ENCODE data around the gene CDK18. TPM values are rescaled to one million over a fixed set of nuclear protein-coding genes. Genes with fewer than 3 reads are reported as not detected.

The CDK18 gene
- total and polyA plus RNA-seq, 9 of the 15 experiments (the other 6 are each of a cell fraction or from before 2014, with no cell fraction given): 0.05 to 0.69 (median 0.17) TPM; not detected in 2

- TF ChIP-seq MGA (IDR thresholded peaks at IDR 0.05): no peak
- peak; percentile 79 for TF ChIP-seq SMC3 (conservative IDR thresholded peaks at IDR 0.05; ENCODE audit: insufficient read depth, low read depth, low read length)
- TF ChIP-seq ZC3H4 (CRISPR knock-in tag; IDR thresholded peaks at IDR 0.05; ENCODE audit: borderline replicate concordance): no peak
- peak; percentile 15; the same call in 1 of the 2 replicates for TF ChIP-seq STAG1 (CRISPR knock-in tag; IDR thresholded peaks at IDR 0.05; ENCODE audit: borderline replicate concordance)
- TF ChIP-seq MCM5 (IDR thresholded peaks at IDR 0.05; ENCODE audit: low read depth): no peak
- TF ChIP-seq MYBL2 (IDR thresholded peaks at IDR 0.05; ENCODE audit: low read depth): no peak
- no peak for TF ChIP-seq MYBL2 (CRISPR knock-in tag; IDR thresholded peaks at IDR 0.05; ENCODE audit: borderline replicate concordance)
- TF ChIP-seq ZNF217 (CRISPR knock-in tag; IDR thresholded peaks at IDR 0.05): 0 out of 2 replicates have a peak, but pooled peaks have one; percentile 47
These were observed 16.3 kb upstream of the CDK18 start (continued) for GRCh38 chr1:205488074-205488723.
